NT2/D1 (cell line): ENCODE measurements around the gene CNMD.

Source experiments
- SUZ12 ChIP-seq: IDR thresholded peaks from 2 replicates; pipeline ENCODE4 v1.6.1; 2011; ENCODE audit not compliant: insufficient read length, insufficient read depth; ENCODE audit errors: extremely low read depth
- ZNF274 ChIP-seq: IDR thresholded peaks from 2 replicates; pipeline ENCODE4 v1.6.1; 2011; ENCODE audit warnings: mild to moderate bottlenecking, low read depth, low read length

- TF ChIP-seq ZNF274 (no peak), SUZ12 (no peak)
Observed at GRCh38 chr13:52784591-52785340, 45.1 kb upstream of the CNMD start.
